Measurements from ENCODE around the gene MRPL20.

Gene MRPL20

GRCh38 chr1:1451696-1452364, 44.7 kb upstream of the MRPL20 start:
- TF ChIP-seq MAX (IDR thresholded peaks at IDR 0.05) = no peak
- TF ChIP-seq NFIC (IDR thresholded peaks at IDR 0.05) = no peak
- TF ChIP-seq EP300 (IDR thresholded peaks at IDR 0.05; ENCODE audit: borderline replicate concordance) = no peak
- TF ChIP-seq RAD21 (IDR thresholded peaks at IDR 0.05; ENCODE audit: low read depth) = no peak

GRCh38 chr1:1449099-1449739, 42.1 kb upstream of the MRPL20 start, which contains the start of gene ATAD3C:
ATAD3C (plus strand) TSS chr1:1449689; CDS start chr1:1450684, 995 bp downstream.
- TF ChIP-seq CREB1 (IDR thresholded peaks at IDR 0.05; ENCODE audit: low read depth) (no peak), EP300 (IDR thresholded peaks at IDR 0.05; ENCODE audit: borderline replicate concordance) (no peak), EGR1 (IDR thresholded peaks at IDR 0.05) (no peak), YY1 (IDR thresholded peaks at IDR 0.05; ENCODE audit: low read depth) (no peak), REST (IDR thresholded peaks at IDR 0.05; ENCODE audit: low read depth) (no peak), TEAD4 (IDR thresholded peaks at IDR 0.05) (no peak), NFIC (IDR thresholded peaks at IDR 0.05) (no peak), MAX (IDR thresholded peaks at IDR 0.05) (no peak), FOXM1 (IDR thresholded peaks at IDR 0.05; ENCODE audit: borderline replicate concordance, low read depth) (no peak), TCF12 (IDR thresholded peaks at IDR 0.05; ENCODE audit: low read depth) (no peak), USF1 (IDR thresholded peaks at IDR 0.05) (no peak), CEBPB (IDR thresholded peaks at IDR 0.05) (no peak), ZBTB7A (IDR thresholded peaks at IDR 0.05; ENCODE audit: low read depth) (no peak), RAD21 (IDR thresholded peaks at IDR 0.05; ENCODE audit: low read depth) (no peak), TAF1 (IDR thresholded peaks at IDR 0.05; ENCODE audit: low read depth) (no peak)

- TF ChIP-seq MAX (IDR thresholded peaks at IDR 0.05) (no peak), TEAD4 (IDR thresholded peaks at IDR 0.05) (no peak), FOXM1 (IDR thresholded peaks at IDR 0.05; ENCODE audit: borderline replicate concordance, low read depth) (no peak), REST (IDR thresholded peaks at IDR 0.05; ENCODE audit: low read depth) (no peak), ZBTB7A (IDR thresholded peaks at IDR 0.05; ENCODE audit: low read depth) (no peak), CREB1 (IDR thresholded peaks at IDR 0.05; ENCODE audit: low read depth) (no peak), CEBPB (IDR thresholded peaks at IDR 0.05) (no peak), TAF1 (IDR thresholded peaks at IDR 0.05; ENCODE audit: low read depth) (no peak), NFIC (IDR thresholded peaks at IDR 0.05) (no peak), EGR1 (IDR thresholded peaks at IDR 0.05) (no peak), TCF12 (IDR thresholded peaks at IDR 0.05; ENCODE audit: low read depth) (no peak), YY1 (IDR thresholded peaks at IDR 0.05; ENCODE audit: low read depth) (no peak), USF1 (IDR thresholded peaks at IDR 0.05) (no peak)
These were observed 35.1 kb upstream of the MRPL20 start for GRCh38 chr1:1442069-1442770.

GRCh38 chr1:1441002-1441888, 34.2 kb upstream of the MRPL20 start:
- 0 out of 2 replicates have a peak, but pooled peaks have one; percentile 29 for TF ChIP-seq TCF12 (IDR thresholded peaks at IDR 0.05; ENCODE audit: low read depth)
- peak; percentile 22; the same call in 1 of the 2 replicates for TF ChIP-seq EGR1 (IDR thresholded peaks at IDR 0.05)
- TF ChIP-seq TEAD4 (IDR thresholded peaks at IDR 0.05) = no peak
- peak; percentile 55 for TF ChIP-seq RAD21 (IDR thresholded peaks at IDR 0.05; ENCODE audit: low read depth)
- TF ChIP-seq ZBTB7A (IDR thresholded peaks at IDR 0.05; ENCODE audit: low read depth) = peak; percentile 85; the same call in 1 of the 2 replicates

Data from Ishikawa (cell line).